Astrocyte (in vitro differentiated cells and primary cell): Measurements from ENCODE around the gene SEMA4B.

Source experiments
- EZH2 ChIP-seq: IDR thresholded peaks from 2 replicates; pipeline ENCODE4 v1.6.1; 2012; ENCODE audit warnings: mild to moderate bottlenecking, low read length, inconsistent platforms; ENCODE audit not compliant: insufficient read depth
- TF ChIP-seq, protein P1 (sequence below): IDR thresholded peaks from 2 replicates; pipeline ENCODE4 v1.5.1; 2011; ENCODE audit warnings: low read depth, mild to moderate bottlenecking, inconsistent platforms, low read length, moderate library complexity; ENCODE audit not compliant: insufficient read depth

DNA sequence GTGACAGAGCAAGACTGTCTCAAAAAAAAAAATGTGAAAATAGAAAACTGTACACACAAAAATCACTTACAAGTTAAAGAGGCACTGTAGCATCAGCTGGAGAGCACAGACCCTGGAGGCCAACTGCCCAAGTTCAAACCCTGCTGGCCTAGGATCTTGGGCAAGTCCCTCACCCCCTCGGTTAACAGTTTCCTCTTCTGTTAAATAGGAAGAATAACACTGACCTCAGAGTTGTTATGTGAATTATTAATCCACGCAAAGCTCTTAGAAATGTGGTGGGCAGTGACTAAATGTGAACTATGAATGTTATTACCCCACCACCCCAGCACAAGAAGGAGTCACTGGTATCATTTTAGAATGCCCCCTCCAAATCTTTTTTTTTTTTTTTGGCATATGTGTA lies 21.4 kb downstream of the SEMA4B start:
- TF ChIP-seq EZH2 = no peak
- TF ChIP-seq, protein P1, sequence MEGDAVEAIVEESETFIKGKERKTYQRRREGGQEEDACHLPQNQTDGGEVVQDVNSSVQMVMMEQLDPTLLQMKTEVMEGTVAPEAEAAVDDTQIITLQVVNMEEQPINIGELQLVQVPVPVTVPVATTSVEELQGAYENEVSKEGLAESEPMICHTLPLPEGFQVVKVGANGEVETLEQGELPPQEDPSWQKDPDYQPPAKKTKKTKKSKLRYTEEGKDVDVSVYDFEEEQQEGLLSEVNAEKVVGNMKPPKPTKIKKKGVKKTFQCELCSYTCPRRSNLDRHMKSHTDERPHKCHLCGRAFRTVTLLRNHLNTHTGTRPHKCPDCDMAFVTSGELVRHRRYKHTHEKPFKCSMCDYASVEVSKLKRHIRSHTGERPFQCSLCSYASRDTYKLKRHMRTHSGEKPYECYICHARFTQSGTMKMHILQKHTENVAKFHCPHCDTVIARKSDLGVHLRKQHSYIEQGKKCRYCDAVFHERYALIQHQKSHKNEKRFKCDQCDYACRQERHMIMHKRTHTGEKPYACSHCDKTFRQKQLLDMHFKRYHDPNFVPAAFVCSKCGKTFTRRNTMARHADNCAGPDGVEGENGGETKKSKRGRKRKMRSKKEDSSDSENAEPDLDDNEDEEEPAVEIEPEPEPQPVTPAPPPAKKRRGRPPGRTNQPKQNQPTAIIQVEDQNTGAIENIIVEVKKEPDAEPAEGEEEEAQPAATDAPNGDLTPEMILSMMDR = no peak
